Mesothelial cell of epicardium (in vitro differentiated cells): ENCODE results near the gene GGA2. TPM values are rescaled to one million over a fixed set of nuclear protein-coding genes. Genes with fewer than 3 reads are reported as not detected.

ENCODE experiments used
- DNase-seq, 2 experiments: peaks; one replicate each; pipeline ENCODE4 v3.0.0; 2021; ENCODE audit warnings: low spot score in 2 of 2; ENCODE audit not compliant: unreplicated experiment in 2 of 2
- H3K27ac Mint-ChIP-seq: 2 replicates; pipeline ENCODE4 v1.8.0; 2021; ENCODE audit warnings: mixed read lengths
- H3K27me3 Mint-ChIP-seq: 2 replicates; pipeline ENCODE4 v1.8.0; 2021; ENCODE audit warnings: low read depth, mixed read lengths
- H3K36me3 Mint-ChIP-seq: 2 replicates; pipeline ENCODE4 v1.8.0; 2021; ENCODE audit warnings: mixed read lengths
- H3K4me1 Mint-ChIP-seq: 2 replicates; pipeline ENCODE4 v1.8.0; 2021; ENCODE audit warnings: mixed read lengths
- H3K4me3 Mint-ChIP-seq: 2 replicates; pipeline ENCODE4 v1.8.0; 2021; ENCODE audit warnings: mild to moderate bottlenecking, moderate library complexity, mixed read lengths
- H3K9me3 Mint-ChIP-seq: 2 replicates; pipeline ENCODE4 v1.8.0; 2021; ENCODE audit warnings: mixed read lengths
- total RNA-seq: library from RNA; stranded (reverse); gene quantifications from 3 replicates; pipeline ENCODE4 v1.2.1, GENCODE V29; 2021
- TF ChIP-seq, protein P1 (sequence below): fragments of 200-600 bp; sonication (generic); IDR thresholded peaks from one replicate; pipeline ENCODE4 v1.5.0; 2021; ENCODE audit warnings: antibody characterized with exemption; ENCODE audit not compliant: unreplicated experiment

The GGA2 gene
- total RNA-seq, 1 donor from 2014 or later, result 102 TPM

- no peak for DNase-seq
- H3K4me3 Mint-ChIP-seq, result no peak overlapping the region
- no peaks in the 10 kb centered on the region for H3K4me1 Mint-ChIP-seq
- no peaks in the 10 kb centered on the region for H3K9me3 Mint-ChIP-seq
- no peaks in the 10 kb centered on the region for H3K27me3 Mint-ChIP-seq
- no peak overlapping the region for H3K27ac Mint-ChIP-seq
- peaks cover 33% of the 10 kb centered on the region for H3K36me3 Mint-ChIP-seq
- TF ChIP-seq, protein P1, sequence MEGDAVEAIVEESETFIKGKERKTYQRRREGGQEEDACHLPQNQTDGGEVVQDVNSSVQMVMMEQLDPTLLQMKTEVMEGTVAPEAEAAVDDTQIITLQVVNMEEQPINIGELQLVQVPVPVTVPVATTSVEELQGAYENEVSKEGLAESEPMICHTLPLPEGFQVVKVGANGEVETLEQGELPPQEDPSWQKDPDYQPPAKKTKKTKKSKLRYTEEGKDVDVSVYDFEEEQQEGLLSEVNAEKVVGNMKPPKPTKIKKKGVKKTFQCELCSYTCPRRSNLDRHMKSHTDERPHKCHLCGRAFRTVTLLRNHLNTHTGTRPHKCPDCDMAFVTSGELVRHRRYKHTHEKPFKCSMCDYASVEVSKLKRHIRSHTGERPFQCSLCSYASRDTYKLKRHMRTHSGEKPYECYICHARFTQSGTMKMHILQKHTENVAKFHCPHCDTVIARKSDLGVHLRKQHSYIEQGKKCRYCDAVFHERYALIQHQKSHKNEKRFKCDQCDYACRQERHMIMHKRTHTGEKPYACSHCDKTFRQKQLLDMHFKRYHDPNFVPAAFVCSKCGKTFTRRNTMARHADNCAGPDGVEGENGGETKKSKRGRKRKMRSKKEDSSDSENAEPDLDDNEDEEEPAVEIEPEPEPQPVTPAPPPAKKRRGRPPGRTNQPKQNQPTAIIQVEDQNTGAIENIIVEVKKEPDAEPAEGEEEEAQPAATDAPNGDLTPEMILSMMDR, result no peak
Measured at GRCh38 chr16:23428351-23428750, 81.9 kb downstream of the GGA2 start.

DNA sequence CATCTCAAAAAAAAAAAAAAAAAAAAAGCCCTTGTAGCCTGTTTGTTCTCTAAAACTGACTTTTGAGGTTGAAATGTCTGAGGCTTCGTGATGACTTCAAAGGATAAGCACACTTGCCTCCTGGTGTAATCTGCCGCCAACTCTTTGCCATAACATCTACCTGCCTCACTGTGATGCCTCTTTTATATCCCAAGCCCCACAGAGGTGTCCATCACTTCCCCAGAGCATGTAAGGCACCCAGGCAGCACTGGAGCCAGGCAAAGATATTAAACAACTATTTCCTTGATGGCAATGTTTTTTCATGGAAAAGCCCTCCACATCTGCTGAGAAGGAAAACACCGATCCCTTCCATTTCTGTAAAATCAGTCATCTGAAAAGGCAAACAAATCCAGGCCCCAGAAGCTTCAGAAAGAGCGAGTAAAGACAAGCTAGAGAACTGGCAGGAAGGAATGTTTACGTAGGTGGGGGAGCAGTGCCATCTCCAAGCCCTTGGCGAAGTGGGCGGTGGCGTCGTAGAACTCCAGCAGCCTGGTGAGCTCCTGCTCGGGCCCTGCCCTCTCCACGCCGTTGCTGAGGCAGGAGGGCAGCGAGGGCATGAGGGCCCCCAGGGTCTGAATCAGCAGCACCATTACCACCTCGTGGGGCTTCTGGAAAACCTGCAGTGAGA is 85.9 kb downstream of the GGA2 start:
- Mint-ChIP-seq H3K27me3 (no peaks in the 10 kb centered on the region), H3K9me3 (no peaks in the 10 kb centered on the region), H3K4me3 (no peak overlapping the region), H3K27ac (no peak overlapping the region), H3K4me1 (no peaks in the 10 kb centered on the region), H3K36me3 (peaks cover 26% of the 10 kb centered on the region)
- TF ChIP-seq, protein P1, result no peak
- DNase-seq, result no peak

DNA sequence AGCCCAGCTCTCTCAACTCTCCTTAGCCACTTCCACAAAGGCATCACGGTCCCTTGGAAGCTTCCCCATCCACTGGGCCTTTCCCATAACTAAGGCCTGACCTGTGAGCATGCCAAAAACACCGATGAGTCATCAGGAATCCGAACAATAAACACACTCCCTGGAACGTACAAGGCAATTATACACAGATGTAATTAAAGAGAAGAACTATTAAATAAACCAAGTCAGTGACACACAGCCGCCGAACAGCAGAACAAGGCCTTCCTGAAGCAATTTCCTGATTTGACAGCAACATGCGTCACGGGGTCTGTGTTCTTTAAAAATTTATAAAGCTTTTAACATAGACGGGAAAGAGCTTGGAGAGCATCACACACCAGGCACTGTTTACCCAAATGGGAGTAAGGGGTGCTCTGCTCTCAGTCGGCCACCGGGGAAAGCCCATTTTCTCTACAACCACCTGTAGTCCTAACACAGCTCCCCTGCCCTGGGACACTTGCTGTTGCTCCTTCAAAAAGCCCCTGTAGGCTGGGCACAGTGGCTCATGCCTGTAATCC is 86.7 kb downstream of the GGA2 start:
- TF ChIP-seq, protein P1, result no peak
- no peaks in the 10 kb centered on the region for H3K4me1 Mint-ChIP-seq
- H3K36me3 Mint-ChIP-seq, result peaks cover 28% of the 10 kb centered on the region
- H3K27ac Mint-ChIP-seq, result no peak overlapping the region
- H3K4me3 Mint-ChIP-seq, result no peak overlapping the region
- no peaks in the 10 kb centered on the region for H3K27me3 Mint-ChIP-seq
- no peaks in the 10 kb centered on the region for H3K9me3 Mint-ChIP-seq
- no peak for DNase-seq

DNA sequence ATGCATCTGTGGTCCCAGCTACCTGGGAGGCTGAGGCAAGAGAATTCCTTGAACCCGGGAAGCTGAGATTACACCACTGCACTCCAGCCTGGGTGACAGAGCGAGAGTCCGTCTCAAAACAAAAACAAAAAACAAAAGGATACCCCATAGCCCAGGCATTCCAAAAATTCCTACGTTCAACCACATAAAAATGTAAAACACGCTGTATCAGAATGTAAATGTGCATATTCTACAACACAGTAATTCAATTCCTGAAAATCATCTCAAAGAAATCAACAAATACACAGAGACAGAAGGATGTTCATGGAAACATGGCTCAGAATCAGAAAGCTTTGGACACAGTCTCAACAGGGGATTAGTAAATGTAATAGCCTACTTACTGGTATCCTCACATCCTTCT is 90.3 kb downstream of the GGA2 start:
- Mint-ChIP-seq H3K4me1 (no peaks in the 10 kb centered on the region), H3K9me3 (no peaks in the 10 kb centered on the region), H3K4me3 (no peak overlapping the region), H3K27me3 (no peaks in the 10 kb centered on the region), H3K27ac (no peak overlapping the region), H3K36me3 (peaks cover 23% of the 10 kb centered on the region)
- TF ChIP-seq, protein P1, result no peak
- no peak for DNase-seq

DNA sequence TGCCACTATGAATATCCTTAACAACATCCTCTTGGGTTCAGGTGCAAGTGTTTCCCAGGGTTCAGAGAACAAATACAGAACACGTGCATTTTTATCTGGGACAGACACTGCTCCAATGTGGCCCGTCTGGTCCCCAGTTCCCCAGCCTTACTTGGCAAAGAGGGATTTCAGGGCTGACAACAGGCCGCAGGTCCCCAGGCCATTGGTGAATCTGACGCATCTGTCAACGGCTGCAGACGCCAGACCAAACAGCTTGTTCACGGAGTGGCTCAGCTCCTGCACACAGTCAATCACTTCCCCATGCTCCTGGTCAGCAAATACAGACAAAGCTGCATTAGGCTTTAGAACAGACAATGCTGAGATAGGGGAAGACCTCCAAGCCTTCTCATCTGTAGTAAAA is 93.5 kb downstream of the GGA2 start:
- DNase-seq, result no peak
- H3K4me1 Mint-ChIP-seq, result no peaks in the 10 kb centered on the region
- no peaks in the 10 kb centered on the region for H3K9me3 Mint-ChIP-seq
- no peaks in the 10 kb centered on the region for H3K27me3 Mint-ChIP-seq
- H3K27ac Mint-ChIP-seq, result no peak overlapping the region
- TF ChIP-seq, protein P1, result no peak
- no peak overlapping the region for H3K4me3 Mint-ChIP-seq
- H3K36me3 Mint-ChIP-seq, result peaks cover 22% of the 10 kb centered on the region
